Measurements from ENCODE around the gene HCFC1.

GRCh38 chrX:153965406-153965805, 6.2 kb downstream of the HCFC1 start:
- no peak for TF ChIP-seq CTCF (conservative IDR thresholded peaks at IDR 0.05; ENCODE audit: low read depth, low read length)
- TF ChIP-seq EZH2 (IDR thresholded peaks at IDR 0.05; ENCODE audit: borderline replicate concordance, low read depth, low read length, poor library complexity, severe bottlenecking) = no peak
